Erythroblast (primary cell): ENCODE measurements around the gene RAB1A.

ENCODE experiments used
- GATA1 ChIP-seq: IDR thresholded peaks from 2 replicates; pipeline ENCODE4 v1.6.1; 2011; ENCODE audit warnings: low read depth, mild to moderate bottlenecking, control low read depth, low read length, moderate library complexity
- POLR2A ChIP-seq: IDR thresholded peaks from 2 replicates; pipeline ENCODE4 v1.6.1; 2011; ENCODE audit warnings: mild to moderate bottlenecking, low read length

DNA sequence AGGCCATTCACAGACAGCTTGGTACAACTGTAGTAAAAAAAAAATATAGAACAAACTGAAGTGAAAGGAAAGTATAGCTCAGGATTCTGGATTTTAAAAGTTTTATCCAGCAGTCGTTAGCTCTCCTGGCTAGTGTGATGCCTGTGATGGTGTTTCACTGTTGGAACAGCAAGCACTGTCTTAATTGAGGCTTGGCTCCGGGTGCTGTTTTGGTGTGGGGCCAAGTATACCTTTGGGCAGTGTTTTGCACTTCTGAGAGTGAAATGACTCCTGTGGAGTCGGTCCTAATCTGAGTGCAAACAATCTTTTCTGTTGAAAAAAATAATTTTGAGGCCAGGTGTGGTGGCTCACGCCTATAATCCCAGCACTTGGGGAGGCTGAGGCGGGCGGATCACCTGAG, 28.7 kb upstream of the RAB1A start:
- TF ChIP-seq POLR2A (no peak), GATA1 (no peak)
